HepG2 (cell line): Measurements from ENCODE around the gene SHLD3. TPM values are rescaled to one million over a fixed set of nuclear protein-coding genes. Genes with fewer than 3 reads are reported as not detected.
A peak's percentile ranks its signal among the peaks of the same experiment; 100 is the strongest.

ENCODE experiments used
- ATM ChIP-seq: fragments of 450-650 bp; IDR thresholded peaks from 2 replicates; pipeline ENCODE4 v1.7.1; 2017; ENCODE audit warnings: mild to moderate bottlenecking, borderline replicate concordance
- FOXC1 ChIP-seq: sonication (generic); formaldehyde crosslinking; IDR thresholded peaks from 2 replicates; pipeline ENCODE4 v1.8.0; 2022; ENCODE audit warnings: mild to moderate bottlenecking, missing genetic modification reagents, borderline replicate concordance
- FOXM1 ChIP-seq: sonication (generic); formaldehyde crosslinking; IDR thresholded peaks from 2 replicates; pipeline ENCODE4 v1.5.0; 2020; ENCODE audit warnings: missing genetic modification reagents
- HIVEP1 ChIP-seq: sonication (generic); formaldehyde crosslinking; IDR thresholded peaks from 2 replicates; pipeline ENCODE4 v1.4.0; 2020; ENCODE audit warnings: mild to moderate bottlenecking, missing genetic modification reagents
- MAZ ChIP-seq, 2 experiments: sonication (generic) in 1 of 2; formaldehyde crosslinking in 1 of 2; IDR thresholded peaks; 2 replicates each; pipeline versions ENCODE4 v1.5.0 to v1.6.1; 2012 to 2020; ENCODE audit warnings: low read depth in 2 of 2, mild to moderate bottlenecking in 2 of 2, borderline replicate concordance in 1 of 2, improper control_type of control experiment in 1 of 2, low read length in 1 of 2, missing genetic modification reagents in 1 of 2, moderate library complexity in 1 of 2
- MEIS2 ChIP-seq: sonication (generic); formaldehyde crosslinking; IDR thresholded peaks from 2 replicates; pipeline ENCODE4 v1.9.0; 2021; ENCODE audit warnings: mild to moderate bottlenecking, missing genetic modification reagents
- MTA3 ChIP-seq: sonication (generic); formaldehyde crosslinking; IDR thresholded peaks from 2 replicates; pipeline ENCODE4 v1.4.0; 2020; ENCODE audit warnings: missing genetic modification reagents
- MXD3 ChIP-seq: IDR thresholded peaks from 2 replicates; pipeline ENCODE4 v1.6.1; 2016; ENCODE audit warnings: mild to moderate bottlenecking, missing biosample characterization, missing genetic modification reagents
- MXD4 ChIP-seq: IDR thresholded peaks from 2 replicates; pipeline ENCODE4 v1.6.1; 2016; ENCODE audit warnings: mild to moderate bottlenecking, missing biosample characterization, missing genetic modification reagents
- NFKB2 ChIP-seq: sonication (generic); formaldehyde crosslinking; IDR thresholded peaks from 2 replicates; pipeline ENCODE4 v1.4.0; 2020; ENCODE audit warnings: missing genetic modification reagents, borderline replicate concordance
- NR0B2 ChIP-seq: sonication (generic); formaldehyde crosslinking; IDR thresholded peaks from 2 replicates; pipeline ENCODE4 v1.4.0; 2020; ENCODE audit warnings: mild to moderate bottlenecking, missing genetic modification reagents
- PAWR ChIP-seq: sonication (generic); formaldehyde crosslinking; IDR thresholded peaks from 2 replicates; pipeline ENCODE4 v1.4.0; 2020; ENCODE audit warnings: missing genetic modification reagents, mild to moderate bottlenecking, borderline replicate concordance
- PAX8 ChIP-seq: sonication (generic); formaldehyde crosslinking; IDR thresholded peaks from 2 replicates; pipeline ENCODE4 v1.8.0; 2022; ENCODE audit warnings: mild to moderate bottlenecking, missing genetic modification reagents, borderline replicate concordance
- RBFOX2 ChIP-seq: fragments of 200-400 bp; formaldehyde crosslinking; IDR thresholded peaks from 2 replicates; pipeline ENCODE4 v1.6.1; 2017; ENCODE audit warnings: low read depth, mild to moderate bottlenecking, low read length
- RFX5 ChIP-seq: IDR thresholded peaks from 2 replicates; pipeline ENCODE4 v1.6.1; 2011; ENCODE audit warnings: low read depth, low read length, improper control_type of control experiment
- RFXAP ChIP-seq: sonication (generic); formaldehyde crosslinking; IDR thresholded peaks from 2 replicates; pipeline ENCODE4 v1.4.0; 2020; ENCODE audit warnings: missing genetic modification reagents, borderline replicate concordance
- SPEN ChIP-seq: sonication (generic); formaldehyde crosslinking; IDR thresholded peaks from 2 replicates; pipeline ENCODE4 v1.5.1; 2020; ENCODE audit warnings: low read depth, mild to moderate bottlenecking, missing genetic modification reagents
- SUZ12 ChIP-seq: fragments of 150-350 bp; IDR thresholded peaks from 2 replicates; pipeline ENCODE4 v1.6.1; 2014; ENCODE audit warnings: low read depth, low read length
- ZBTB42 ChIP-seq: sonication (generic); formaldehyde crosslinking; IDR thresholded peaks from 2 replicates; pipeline ENCODE4 v1.5.0; 2020; ENCODE audit warnings: mild to moderate bottlenecking, missing genetic modification reagents
- ZFP1 ChIP-seq: IDR thresholded peaks from 2 replicates; pipeline ENCODE4 v1.6.1; 2016
- ZNF20 ChIP-seq: sonication (generic); formaldehyde crosslinking; IDR thresholded peaks from 2 replicates; pipeline ENCODE4 v1.4.0; 2020; ENCODE audit warnings: mild to moderate bottlenecking, moderate library complexity, missing genetic modification reagents
- ZNF205 ChIP-seq: IDR thresholded peaks from 2 replicates; pipeline ENCODE4 v1.6.1; 2018; ENCODE audit warnings: missing biosample characterization, missing genetic modification reagents
- ZNF235 ChIP-seq: sonication (generic); formaldehyde crosslinking; IDR thresholded peaks from 2 replicates; pipeline ENCODE4 v1.8.1; 2023; ENCODE audit warnings: mild to moderate bottlenecking, missing genetic modification reagents, borderline replicate concordance
- ZNF530 ChIP-seq: sonication (generic); formaldehyde crosslinking; IDR thresholded peaks from 2 replicates; pipeline ENCODE4 v1.5.0; 2020; ENCODE audit warnings: low read depth, mild to moderate bottlenecking, missing genetic modification reagents
- ZNF713 ChIP-seq: sonication (generic); formaldehyde crosslinking; IDR thresholded peaks from 2 replicates; pipeline ENCODE4 v1.4.0; 2020; ENCODE audit warnings: mild to moderate bottlenecking, missing genetic modification reagents
- ZSCAN5A ChIP-seq: sonication (generic); formaldehyde crosslinking; IDR thresholded peaks from 2 replicates; pipeline ENCODE4 v1.8.0; 2022; ENCODE audit warnings: mild to moderate bottlenecking, missing genetic modification reagents, borderline replicate concordance
- polyA plus RNA-seq, 8 experiments: library from polyadenylated mRNA; depleted of rRNA in 3 of 8; stranded (reverse) in 7 of 8; unstranded in 1 of 8; fragments of >200 nt; fragmentation: Illumina TruSeq in 4 of 8; extraction: Trizol in 4 of 8; gene quantifications; 2 replicates each; pipeline versions ENCODE4 v1.2.1 to v1.2.3, GENCODE V29; 2011 to 2016; ENCODE audit warnings: low read depth in 4 of 8, missing spikeins in 1 of 8, mixed read lengths in 1 of 8; ENCODE audit not compliant: insufficient read depth in 1 of 8
- total RNA-seq, 5 experiments: library from RNA; depleted of rRNA; stranded (reverse); fragments of >200 nt; fragmentation: Illumina TruSeq; extraction: Trizol; gene quantifications; 2 replicates each; pipeline ENCODE4 v1.2.3, GENCODE V29; 2016; ENCODE audit warnings: low read depth in 1 of 5
- TF ChIP-seq, protein P1 (sequence below): sonication (generic); formaldehyde crosslinking; conservative IDR thresholded peaks from 2 replicates; pipeline ENCODE4 v1.8.1; 2023; ENCODE audit warnings: missing genetic modification reagents

Gene SHLD3
- total and polyA plus RNA-seq, 2 of the 13 experiments (the other 11 are each of a cell fraction or from before 2014, with no cell fraction given), result 3.6 to 6.8 TPM

GRCh38 chr5:65624025-65624570 is 729 bp upstream of the SHLD3 start, which contains the start of gene TRIM23 (continued):
- 0 out of 2 replicates have a peak, but pooled peaks have one; percentile 35 for TF ChIP-seq NR0B2
- TF ChIP-seq ATM, result no peak
- TF ChIP-seq PAWR (CRISPR knock-in tag), result peak; percentile 45; the same call in 1 of the 2 replicates
- TF ChIP-seq, protein P1, sequence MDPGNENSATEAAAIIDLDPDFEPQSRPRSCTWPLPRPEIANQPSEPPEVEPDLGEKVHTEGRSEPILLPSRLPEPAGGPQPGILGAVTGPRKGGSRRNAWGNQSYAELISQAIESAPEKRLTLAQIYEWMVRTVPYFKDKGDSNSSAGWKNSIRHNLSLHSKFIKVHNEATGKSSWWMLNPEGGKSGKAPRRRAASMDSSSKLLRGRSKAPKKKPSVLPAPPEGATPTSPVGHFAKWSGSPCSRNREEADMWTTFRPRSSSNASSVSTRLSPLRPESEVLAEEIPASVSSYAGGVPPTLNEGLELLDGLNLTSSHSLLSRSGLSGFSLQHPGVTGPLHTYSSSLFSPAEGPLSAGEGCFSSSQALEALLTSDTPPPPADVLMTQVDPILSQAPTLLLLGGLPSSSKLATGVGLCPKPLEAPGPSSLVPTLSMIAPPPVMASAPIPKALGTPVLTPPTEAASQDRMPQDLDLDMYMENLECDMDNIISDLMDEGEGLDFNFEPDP (CRISPR knock-in tag), result no peak
- TF ChIP-seq RFXAP (CRISPR knock-in tag), result no peak
- no peak for TF ChIP-seq MEIS2 (CRISPR knock-in tag)
- TF ChIP-seq ZNF530 (CRISPR knock-in tag), result no peak
- TF ChIP-seq SUZ12, result peak; percentile 33; the same call in 1 of the 2 replicates
- no peak for TF ChIP-seq ZNF235 (CRISPR knock-in tag)
- no peak for TF ChIP-seq FOXM1
- peak; percentile 83 for TF ChIP-seq HIVEP1
- TF ChIP-seq NFKB2 (CRISPR knock-in tag), result peak; percentile 60; the same call in 1 of the 2 replicates
- no peak for TF ChIP-seq ZBTB42
- peak; percentile 89; the same call in 1 of the 2 replicates for TF ChIP-seq PAX8
- no peak for TF ChIP-seq ZNF713 (CRISPR knock-in tag)
- TF ChIP-seq RBFOX2, result peak; percentile 77; the same call in 1 of the 2 replicates
- TF ChIP-seq FOXC1 (CRISPR knock-in tag), result no peak; the same call in 1 of the 2 replicates
- TF ChIP-seq MTA3 (CRISPR knock-in tag), result no peak
- 0 out of 2 replicates have a peak, but pooled peaks have one; percentile 37 for TF ChIP-seq ZNF205
- no peak for TF ChIP-seq MXD4 (CRISPR knock-in tag)
- TF ChIP-seq SPEN (CRISPR knock-in tag), result peak; percentile 70; the same call in 1 of the 2 replicates
- TF ChIP-seq ZNF20 (CRISPR knock-in tag), result no peak
- no peak for TF ChIP-seq MAZ (IDR thresholded peaks at IDR 0.05; ENCODE audit: borderline replicate concordance, low read depth, low read length)
- TF ChIP-seq MAZ (CRISPR knock-in tag; IDR thresholded peaks at IDR 0.05; ENCODE audit: low read depth), result no peak; the same call in none of the 2 replicates
- 0 out of 2 replicates have a peak, but pooled peaks have one; percentile 25 for TF ChIP-seq ZSCAN5A (CRISPR knock-in tag)
- TF ChIP-seq RFX5, result no peak
- TF ChIP-seq MXD3 (CRISPR knock-in tag), result no peak
- TF ChIP-seq ZFP1, result no peak; the same call in 1 of the 2 replicates
